Ectodermal cell (in vitro differentiated cells): Measurements from ENCODE around the gene HMOX1.

Source experiments
- H3K27ac ChIP-seq: 2 replicates; pipeline ENCODE4 v1.7.0; 2013; ENCODE audit warnings: mild to moderate bottlenecking, low read depth, low read length; ENCODE audit not compliant: insufficient read depth, poor library complexity, severe bottlenecking
- H3K27me3 ChIP-seq: 2 replicates; pipeline ENCODE4 v1.7.0; 2013; ENCODE audit warnings: mild to moderate bottlenecking, low read length; ENCODE audit not compliant: insufficient read depth, control insufficient read depth, poor library complexity, severe bottlenecking
- H3K36me3 ChIP-seq: one replicate; pipeline ENCODE4 v1.7.0; 2013; ENCODE audit warnings: low read length; ENCODE audit not compliant: control insufficient read depth, insufficient read depth
- H3K4me1 ChIP-seq: one replicate; pipeline ENCODE4 v1.7.0; 2013; ENCODE audit warnings: low read length; ENCODE audit not compliant: control insufficient read depth, insufficient read depth
- H3K4me3 ChIP-seq: 2 replicates; pipeline ENCODE4 v1.7.0; 2013; ENCODE audit warnings: low read depth, low read length, control low read depth; ENCODE audit not compliant: insufficient read depth
- H3K9me3 ChIP-seq: 2 replicates; pipeline ENCODE4 v1.7.0; 2013; ENCODE audit warnings: mild to moderate bottlenecking, low read length, moderate library complexity; ENCODE audit not compliant: control insufficient read depth
- WGBS, 2 experiments: methylation state at CpG; one replicate each; pipeline ENCODE4 v1.1.7; 2013; ENCODE audit warnings: missing lambda C conversion rate in 2 of 2; 5-methylcytosine and 5-hydroxymethylcytosine counted together

The HMOX1 gene

DNA sequence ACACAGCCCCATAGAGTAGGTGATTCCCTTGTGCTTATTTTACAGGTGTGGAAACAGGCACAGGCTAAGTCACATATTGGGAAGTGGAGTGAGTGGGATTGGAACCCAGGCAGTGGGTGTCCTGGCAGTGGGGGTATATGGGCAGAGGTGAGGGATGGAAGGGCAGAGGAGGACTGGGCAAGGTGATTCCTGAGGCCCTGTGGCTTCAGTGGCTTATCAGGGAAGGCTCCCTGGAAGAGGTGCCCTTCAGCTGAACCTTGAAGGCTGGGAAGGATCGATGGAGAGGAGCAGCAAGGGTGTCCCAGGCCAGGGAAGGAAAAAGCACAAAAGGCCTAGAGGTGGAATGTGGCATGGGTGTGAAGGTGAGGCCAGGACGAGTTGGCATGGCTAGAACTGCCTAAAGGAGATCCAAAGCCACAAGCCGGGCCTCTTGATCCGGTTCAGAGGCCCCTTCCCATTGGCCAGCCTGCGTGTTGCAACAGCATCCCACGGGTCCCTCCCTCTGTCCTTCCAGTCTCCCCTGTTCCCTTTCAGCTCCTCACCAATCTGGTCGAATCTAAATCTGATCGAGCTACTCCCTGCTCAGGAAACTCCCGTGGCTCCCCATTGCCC lies 60.7 kb downstream of the HMOX1 start:
- no peak overlapping the region for H3K27ac ChIP-seq
- WGBS, 2 experiments, result 80 to 81% methylated on average over 9 of the region's 9 CpGs
- H3K4me1 ChIP-seq, result no peaks in the 10 kb centered on the region
- no peaks in the 10 kb centered on the region for H3K36me3 ChIP-seq
- no peaks in the 10 kb centered on the region for H3K9me3 ChIP-seq
- H3K27me3 ChIP-seq, result no peaks in the 10 kb centered on the region
- no peak overlapping the region for H3K4me3 ChIP-seq

DNA sequence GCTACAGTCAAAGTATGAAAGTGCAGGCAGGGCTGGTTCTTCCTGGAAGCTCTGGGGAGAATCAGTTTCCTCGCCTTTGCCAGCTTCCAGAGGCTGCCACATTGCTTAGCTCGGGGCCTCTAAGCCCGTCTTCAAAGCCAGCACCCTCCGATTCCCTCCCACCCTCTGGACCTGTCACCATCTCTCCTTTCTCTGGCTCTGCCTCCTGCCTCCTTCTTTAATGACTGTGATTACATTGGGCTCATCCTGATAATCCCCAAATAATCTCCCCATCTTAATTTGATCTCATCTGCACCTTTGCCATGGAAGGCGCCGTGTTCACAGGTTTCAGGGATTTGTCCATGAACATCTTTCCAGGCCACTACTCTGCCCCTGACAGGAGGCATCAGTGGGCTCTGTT lies 61.6 kb downstream of the HMOX1 start:
- H3K4me3 ChIP-seq, result no peak overlapping the region
- no peaks in the 10 kb centered on the region for H3K4me1 ChIP-seq
- no peaks in the 10 kb centered on the region for H3K9me3 ChIP-seq
- no peak overlapping the region for H3K27ac ChIP-seq
- WGBS, 2 experiments, result 81 to 85% methylated on average over 6 of the region's 6 CpGs
- no peaks in the 10 kb centered on the region for H3K36me3 ChIP-seq
- no peaks in the 10 kb centered on the region for H3K27me3 ChIP-seq

- no peaks in the 10 kb centered on the region for H3K36me3 ChIP-seq
- no peak overlapping the region for H3K4me3 ChIP-seq
- no peaks in the 10 kb centered on the region for H3K4me1 ChIP-seq
- H3K9me3 ChIP-seq, result no peaks in the 10 kb centered on the region
- no peaks in the 10 kb centered on the region for H3K27me3 ChIP-seq
- WGBS, 2 experiments, result 75 to 78% methylated on average over 6 of the region's 6 CpGs
- H3K27ac ChIP-seq, result no peak overlapping the region
These were observed 62.4 kb downstream of the HMOX1 start for GRCh38 chr22:35443338-35443737.
